ENCODE measurements around the gene MAGEB2. TPM values are rescaled to one million over a fixed set of nuclear protein-coding genes. Genes with fewer than 3 reads are reported as not detected.

Gene MAGEB2
- total and polyA plus RNA-seq, 12 donors: 0.14 to 0.19 TPM; not detected in 10

- no peak for DNase-seq
- Histone ChIP-seq H3K4me3 (no peak overlapping the region), H3K27ac (no peak overlapping the region), H3K27me3 (no peaks in the 10 kb centered on the region), H3K4me1 (replicated peaks in 1 of 2) (no peaks in the 10 kb centered on the region), H3K9me3 (replicated peaks in 1 of 3) (no peaks in the 10 kb centered on the region), H3K36me3 (replicated peaks in 1 of 2) (no peaks in the 10 kb centered on the region)
- 71 to 83% (median 78%) methylated on average over 1 of the region's 1 CpG; no CpG with 5 or more reads in 1 of the 4 donors for WGBS, 4 donors
- intact Hi-C loops (cut with DNase I): no loop called here
- TF ChIP-seq POLR2A (IDR thresholded peaks at IDR 0.05): no peak
- no peak for TF ChIP-seq CTCF (IDR thresholded peaks at IDR 0.05)
Measured at GRCh38 chrX:30253257-30253656, 37.9 kb downstream of the MAGEB2 start.

DNA sequence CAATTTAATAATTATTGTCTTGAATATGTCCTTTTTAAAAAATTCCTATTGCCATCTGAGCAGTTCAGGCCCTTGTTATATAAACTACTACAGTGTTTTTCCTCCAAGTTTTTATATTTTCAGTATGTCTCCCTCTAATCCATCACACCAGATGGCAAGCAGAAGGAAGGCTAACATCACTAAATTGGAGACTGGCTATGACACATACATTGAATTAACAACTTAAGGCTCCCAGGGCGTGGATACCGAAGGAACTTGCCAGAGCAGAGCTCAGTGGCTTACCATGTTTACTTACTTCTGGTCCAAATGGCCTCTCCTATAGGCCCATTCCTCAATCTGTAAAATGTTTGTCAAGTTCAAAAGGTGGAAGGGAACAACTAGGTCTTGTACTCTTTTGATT lies 44.6 kb downstream of the MAGEB2 start:
- H3K27me3 ChIP-seq: peaks cover 6% of the 10 kb centered on the region
- DNase-seq: no peak
- no peaks in the 10 kb centered on the region for H3K4me1 ChIP-seq (replicated peaks in 1 of 2)
- intact Hi-C loops (cut with DNase I): no loop called here
- no peaks in the 10 kb centered on the region for H3K36me3 ChIP-seq (replicated peaks in 1 of 2)
- WGBS, 4 donors: 67 to 88% (median 74%) methylated on average over 2 of the region's 2 CpGs
- no peak overlapping the region for H3K4me3 ChIP-seq
- H3K9me3 ChIP-seq (replicated peaks in 1 of 3): no peaks in the 10 kb centered on the region
- no peak for TF ChIP-seq POLR2A (IDR thresholded peaks at IDR 0.05)
- no peak for TF ChIP-seq CTCF (IDR thresholded peaks at IDR 0.05)
- no peak overlapping the region for H3K27ac ChIP-seq

GRCh38 chrX:30261012-30261411 lies 45.6 kb downstream of the MAGEB2 start:
- no peaks in the 10 kb centered on the region for H3K9me3 ChIP-seq (replicated peaks in 1 of 3)
- TF ChIP-seq POLR2A (IDR thresholded peaks at IDR 0.05): no peak
- TF ChIP-seq CTCF (IDR thresholded peaks at IDR 0.05): no peak
- no peaks in the 10 kb centered on the region for H3K4me1 ChIP-seq (replicated peaks in 1 of 2)
- H3K4me3 ChIP-seq: no peak overlapping the region
- H3K36me3 ChIP-seq (replicated peaks in 1 of 2): no peaks in the 10 kb centered on the region
- H3K27me3 ChIP-seq: peaks cover 9% of the 10 kb centered on the region
- DNase-seq: no peak
- no peak overlapping the region for H3K27ac ChIP-seq
- intact Hi-C loops (cut with DNase I): no loop called here

DNA sequence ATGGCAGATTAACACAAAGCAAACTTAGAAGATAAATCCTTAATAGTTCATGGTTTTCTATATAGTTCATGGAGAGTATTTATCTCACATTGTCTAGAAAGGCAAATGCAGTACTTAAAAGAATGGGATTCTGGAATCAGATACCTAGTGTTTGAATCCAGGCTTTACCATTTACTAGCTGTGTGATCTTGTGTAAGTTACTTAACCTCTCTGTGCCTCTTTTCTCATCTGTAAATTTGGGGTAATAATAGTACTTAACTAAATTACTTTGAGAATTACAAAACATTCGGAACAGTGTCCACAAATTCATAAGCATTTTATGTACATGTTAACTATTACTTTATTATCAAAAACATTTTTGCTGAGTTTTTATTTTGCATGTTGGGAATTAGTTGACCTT lies 47.4 kb downstream of the MAGEB2 start:
- DNase-seq: no peak
- H3K27me3 ChIP-seq: peaks cover 9% of the 10 kb centered on the region
- H3K27ac ChIP-seq: no peak overlapping the region
- H3K4me1 ChIP-seq (replicated peaks in 1 of 2): no peaks in the 10 kb centered on the region
- H3K36me3 ChIP-seq (replicated peaks in 1 of 2): no peaks in the 10 kb centered on the region
- 52 to 79% (median 65%) methylated on average over 1 of the region's 1 CpG for WGBS, 4 donors
- no peak for TF ChIP-seq CTCF (IDR thresholded peaks at IDR 0.05)
- TF ChIP-seq POLR2A (IDR thresholded peaks at IDR 0.05): no peak
- H3K9me3 ChIP-seq (replicated peaks in 1 of 3): no peaks in the 10 kb centered on the region
- H3K4me3 ChIP-seq: no peak overlapping the region
- intact Hi-C loops (cut with DNase I): no loop called here

Other genes with a start within 250 kb of the MAGEB2 start
- gene MAGEB3, start 15.1 kb downstream of the MAGEB2 start, total RNA-seq: under 1 TPM in 1 of 9 donors, not detected in 8; 0.71 TPM
- under 1 TPM in 1 of 3 donors, not detected in 2; 0.03 TPM for gene MAGEB3, start 15.1 kb downstream of the MAGEB2 start, polyA plus RNA-seq
- not detected for gene MAGEB4, start 26.4 kb downstream of the MAGEB2 start, total RNA-seq
- gene MAGEB4, start 26.4 kb downstream of the MAGEB2 start, polyA plus RNA-seq: not detected
- gene MAGEB1, start 31.6 kb downstream of the MAGEB2 start, total RNA-seq: not detected
- gene MAGEB1, start 31.6 kb downstream of the MAGEB2 start, polyA plus RNA-seq: not detected
- gene NR0B1, start 93.8 kb downstream of the MAGEB2 start, total RNA-seq: 10 to 100 TPM in 8 of 9 donors, 1 to 10 TPM in 1; 5.4 to 77.4 (median 45.1) TPM
- gene NR0B1, start 93.8 kb downstream of the MAGEB2 start, polyA plus RNA-seq: 10 to 100 TPM; 13.1 to 36.5 (median 29.1) TPM

Measured in adrenal gland (tissue), 12 donors.